ENCODE results near the gene ANO9.

DNA sequence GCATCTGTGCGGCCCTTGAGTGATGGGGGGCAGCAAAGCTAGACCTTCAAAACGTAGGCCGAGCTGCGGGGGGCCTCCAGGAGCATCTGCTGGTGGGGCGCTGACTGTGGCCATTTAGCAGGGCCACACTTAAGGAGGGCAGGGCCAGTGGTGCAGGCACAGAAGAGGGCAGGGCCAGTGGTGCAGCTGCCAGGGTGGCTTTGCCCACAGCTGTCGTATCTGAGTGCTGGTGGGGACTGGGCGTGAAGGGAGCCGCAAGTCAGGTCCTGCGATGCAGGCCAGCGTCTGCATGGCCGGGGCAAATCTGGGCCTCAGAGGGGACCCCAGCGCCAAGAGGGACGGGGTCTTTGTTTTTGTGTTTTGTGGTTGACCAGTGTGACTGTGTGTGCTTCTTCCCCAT is 37.5 kb upstream of the ANO9 start:
- TF ChIP-seq, protein P1, sequence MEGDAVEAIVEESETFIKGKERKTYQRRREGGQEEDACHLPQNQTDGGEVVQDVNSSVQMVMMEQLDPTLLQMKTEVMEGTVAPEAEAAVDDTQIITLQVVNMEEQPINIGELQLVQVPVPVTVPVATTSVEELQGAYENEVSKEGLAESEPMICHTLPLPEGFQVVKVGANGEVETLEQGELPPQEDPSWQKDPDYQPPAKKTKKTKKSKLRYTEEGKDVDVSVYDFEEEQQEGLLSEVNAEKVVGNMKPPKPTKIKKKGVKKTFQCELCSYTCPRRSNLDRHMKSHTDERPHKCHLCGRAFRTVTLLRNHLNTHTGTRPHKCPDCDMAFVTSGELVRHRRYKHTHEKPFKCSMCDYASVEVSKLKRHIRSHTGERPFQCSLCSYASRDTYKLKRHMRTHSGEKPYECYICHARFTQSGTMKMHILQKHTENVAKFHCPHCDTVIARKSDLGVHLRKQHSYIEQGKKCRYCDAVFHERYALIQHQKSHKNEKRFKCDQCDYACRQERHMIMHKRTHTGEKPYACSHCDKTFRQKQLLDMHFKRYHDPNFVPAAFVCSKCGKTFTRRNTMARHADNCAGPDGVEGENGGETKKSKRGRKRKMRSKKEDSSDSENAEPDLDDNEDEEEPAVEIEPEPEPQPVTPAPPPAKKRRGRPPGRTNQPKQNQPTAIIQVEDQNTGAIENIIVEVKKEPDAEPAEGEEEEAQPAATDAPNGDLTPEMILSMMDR (IDR thresholded peaks at IDR 0.05) = no peak
- no peak for TF ChIP-seq POLR2A (IDR thresholded peaks at IDR 0.05)
